ENCODE data around the gene TFAP2B. TPM values are rescaled to one million over a fixed set of nuclear protein-coding genes. Genes with fewer than 3 reads are reported as not detected.

The TFAP2B gene
- polyA plus RNA-seq, 1 donor, result 0.15 TPM

DNA sequence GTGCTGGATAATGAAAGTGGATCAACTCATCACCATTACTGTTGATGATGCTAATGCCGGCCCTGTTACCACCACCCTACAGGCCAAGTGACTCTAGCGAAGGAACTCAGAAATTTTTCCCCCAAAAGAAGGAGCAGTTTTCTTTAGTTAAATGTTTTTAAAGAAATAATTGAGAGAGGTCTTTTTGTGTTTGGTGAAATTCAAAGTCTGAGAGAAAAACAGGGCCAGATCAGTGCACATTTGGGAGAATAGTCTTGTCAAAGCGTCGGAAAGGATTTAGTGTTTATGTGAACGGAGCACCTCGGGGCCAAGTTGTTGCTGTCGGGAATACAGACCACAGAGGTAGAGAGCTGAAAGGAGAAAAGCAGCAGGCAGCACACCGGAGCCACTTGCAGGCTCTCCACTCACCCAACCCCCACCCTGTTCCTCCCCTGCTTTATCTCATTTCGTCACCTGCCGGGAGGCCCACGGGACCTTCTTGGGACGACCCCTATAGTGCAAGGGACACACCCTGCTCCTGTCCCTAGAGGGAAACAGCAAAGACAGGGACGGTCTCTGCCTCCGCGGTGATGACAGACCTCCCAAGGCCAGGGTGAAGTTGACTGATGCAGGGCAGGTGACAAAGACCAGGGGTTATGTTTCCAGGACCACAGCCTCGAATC lies 6.8 kb downstream of the TFAP2B start:
- DNase-seq, result no peak

DNA sequence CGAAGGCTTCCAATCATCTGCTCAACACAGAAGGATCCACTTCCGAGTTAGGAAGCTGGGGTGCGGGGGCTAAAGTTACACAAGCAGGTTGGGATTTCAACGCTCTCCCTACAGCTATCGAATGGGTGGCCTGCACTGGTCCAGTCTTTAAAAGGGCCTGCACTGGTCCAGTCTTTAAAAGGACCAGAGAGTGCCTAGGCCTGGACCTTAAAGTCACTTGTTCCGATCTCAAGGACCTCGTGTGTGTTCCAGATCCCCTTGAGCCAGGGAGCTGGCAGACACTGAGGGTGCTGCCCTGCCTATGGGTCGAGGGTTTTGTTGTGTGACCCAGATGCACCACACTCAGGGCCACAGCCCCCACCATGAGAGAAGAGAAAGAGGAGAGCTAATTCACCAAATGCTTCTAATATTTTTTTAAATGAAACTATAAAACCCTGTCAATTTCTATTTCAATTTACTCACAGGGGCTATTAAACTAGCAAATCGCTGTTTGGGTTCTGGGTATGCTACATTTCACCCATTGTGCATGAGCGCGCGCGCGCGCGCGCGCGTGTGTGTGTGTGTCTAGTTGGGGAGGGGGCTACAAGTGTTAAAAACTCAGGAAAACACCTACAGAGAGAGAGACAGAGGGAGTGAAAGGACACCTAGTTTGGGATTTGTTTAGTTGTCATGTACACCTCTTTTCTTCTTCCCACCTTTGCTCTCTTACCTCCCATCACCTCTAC lies 7.5 kb downstream of the TFAP2B start:
- DNase-seq, result no peak

DNA sequence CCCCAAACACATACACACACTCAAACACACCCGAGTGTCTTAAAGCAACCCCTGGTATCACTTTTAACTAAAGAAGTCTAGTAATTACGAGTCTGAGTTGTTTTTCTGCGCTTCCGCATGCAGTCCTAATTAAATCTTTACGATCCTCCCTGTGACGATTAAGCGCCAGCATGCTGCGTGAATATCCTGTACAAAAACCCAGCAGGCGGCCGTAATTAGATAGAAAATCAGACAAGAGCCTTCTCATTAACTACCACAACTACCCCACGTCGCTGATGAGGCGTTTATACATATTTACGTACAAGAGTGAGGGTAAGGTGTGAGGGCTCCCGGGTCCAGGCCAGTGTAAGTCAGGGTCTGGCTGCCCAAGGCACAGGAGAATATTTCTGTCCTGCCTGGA lies 8.1 kb downstream of the TFAP2B start:
- no peak for DNase-seq

DNA sequence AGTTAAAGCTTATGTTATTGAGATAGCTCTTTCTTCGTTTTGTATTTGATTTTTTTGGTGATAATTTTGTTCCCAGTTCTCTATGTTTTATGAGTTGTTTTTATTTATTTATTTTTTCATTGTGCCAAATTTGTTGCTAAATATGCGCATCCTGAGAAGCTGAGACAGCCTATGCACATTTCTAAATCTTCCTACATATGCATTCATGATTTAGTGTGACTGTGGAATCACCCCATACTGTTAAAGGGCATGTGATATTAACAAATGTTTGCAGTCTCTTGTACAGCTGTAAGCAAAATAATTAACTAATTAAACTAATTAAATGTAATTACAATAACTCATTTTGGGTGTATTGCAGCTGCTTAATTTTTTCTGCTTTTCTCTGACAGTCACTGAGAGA lies 10.4 kb downstream of the TFAP2B start:
- no peak for DNase-seq

DNA sequence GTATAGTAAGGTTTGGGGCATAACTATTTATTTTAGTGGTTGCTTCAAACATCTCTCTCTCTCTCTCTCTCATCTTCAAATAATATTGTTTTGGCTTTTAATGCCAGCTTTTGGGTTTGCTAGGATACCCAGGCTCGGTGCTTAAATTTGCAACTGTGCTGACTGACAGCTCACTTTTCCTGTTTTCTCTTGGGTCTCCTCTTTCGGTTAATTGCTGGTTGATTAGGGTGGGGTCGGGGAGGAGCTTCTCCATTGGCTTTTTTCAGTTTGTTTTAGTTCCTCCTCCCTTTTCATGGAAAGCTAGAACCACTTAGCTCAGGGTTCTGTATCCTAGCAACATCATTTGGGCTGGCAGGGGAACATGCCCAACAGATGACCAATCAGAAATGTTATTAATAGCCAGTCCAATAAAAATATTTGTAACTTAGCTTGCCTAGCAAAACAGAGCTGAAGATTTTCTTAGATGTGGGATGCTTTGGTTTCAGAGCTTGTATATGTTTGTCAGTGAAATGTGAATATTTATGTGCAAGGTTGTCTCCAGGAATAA lies 11.3 kb downstream of the TFAP2B start:
- DNase-seq, result no peak

DNA sequence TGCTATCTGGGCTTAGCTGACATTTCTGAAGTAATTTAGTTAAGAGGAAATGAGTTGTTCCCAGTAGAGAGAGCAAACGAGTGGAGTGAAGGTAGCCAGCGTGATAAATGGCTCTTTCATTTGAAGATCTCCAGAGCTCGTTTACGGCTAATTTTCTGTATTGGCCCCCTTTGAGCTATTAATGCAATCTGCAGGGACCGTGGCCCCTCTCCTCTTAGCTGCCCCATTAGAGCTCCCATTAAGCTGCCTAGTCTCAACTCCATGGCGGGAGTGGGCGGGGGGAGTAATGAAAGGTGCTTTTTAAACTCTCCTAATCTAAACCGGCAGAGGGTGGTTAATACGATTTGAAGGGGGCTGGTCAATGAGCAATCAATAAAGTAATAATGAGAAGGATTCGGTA lies 12.5 kb downstream of the TFAP2B start:
- DNase-seq, result no peak

DNA sequence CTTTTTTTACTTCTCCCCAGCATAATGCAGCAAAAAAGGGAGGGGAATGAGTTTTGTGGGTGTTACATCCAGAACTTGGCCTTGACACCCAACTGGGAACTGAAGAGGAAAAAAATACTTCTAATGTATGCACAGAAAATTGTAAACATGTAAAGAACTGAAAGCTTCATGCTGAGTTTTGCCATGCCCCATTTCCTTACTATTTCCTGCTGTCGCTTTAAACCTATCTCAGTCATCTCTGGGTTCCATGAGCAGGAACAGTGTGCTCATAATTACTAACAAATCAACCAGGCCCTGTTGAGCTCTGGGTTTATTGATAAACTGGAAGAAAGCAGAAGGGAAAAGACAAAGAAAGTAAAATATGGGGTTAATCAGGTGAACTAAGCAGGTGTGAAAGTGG lies 14.2 kb downstream of the TFAP2B start:
- no peak for DNase-seq

DNA sequence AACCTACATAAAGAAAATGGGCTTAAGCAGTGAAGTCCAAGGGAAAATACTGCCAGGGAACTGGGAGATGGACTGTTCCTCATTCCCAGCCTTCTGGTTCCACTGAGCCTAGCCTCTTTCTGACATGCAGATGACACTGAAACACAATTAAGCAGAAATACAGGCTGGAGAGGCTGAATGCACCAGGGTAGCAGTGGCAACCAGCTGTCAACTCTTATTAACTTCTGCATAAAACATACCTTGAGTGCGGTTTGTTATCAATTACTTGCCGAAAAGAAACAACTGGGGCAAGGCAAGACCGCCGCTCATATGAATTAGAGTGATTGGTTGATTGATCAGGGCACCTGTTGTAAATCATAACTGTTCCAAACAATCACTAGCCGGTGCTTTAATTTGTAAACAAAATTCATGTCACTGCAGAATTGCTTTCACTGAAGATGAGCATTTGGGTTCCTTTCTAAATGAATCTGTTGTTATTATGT lies 16.3 kb downstream of the TFAP2B start:
- no peak for DNase-seq

DNA sequence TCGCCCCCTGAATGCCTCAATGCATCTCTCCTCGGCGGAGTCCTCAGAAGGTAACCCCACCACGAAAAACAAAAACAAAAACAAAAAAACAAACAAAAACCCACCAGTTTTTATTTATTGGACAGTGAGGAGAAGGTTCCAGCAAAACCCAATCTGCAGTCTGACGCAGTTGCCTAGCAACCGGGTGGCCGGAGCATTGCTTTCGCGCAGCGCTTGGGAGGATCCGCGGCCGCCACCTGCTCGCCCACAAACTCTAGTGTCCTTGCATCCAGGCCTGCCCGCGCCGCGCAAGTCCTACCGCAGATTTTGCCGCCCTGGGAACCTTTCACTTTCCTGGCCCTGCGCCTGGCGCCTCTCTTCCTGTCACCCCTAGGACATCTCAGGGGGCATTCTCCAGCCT lies 17.6 kb downstream of the TFAP2B start:
- DNase-seq, result no peak

DNA sequence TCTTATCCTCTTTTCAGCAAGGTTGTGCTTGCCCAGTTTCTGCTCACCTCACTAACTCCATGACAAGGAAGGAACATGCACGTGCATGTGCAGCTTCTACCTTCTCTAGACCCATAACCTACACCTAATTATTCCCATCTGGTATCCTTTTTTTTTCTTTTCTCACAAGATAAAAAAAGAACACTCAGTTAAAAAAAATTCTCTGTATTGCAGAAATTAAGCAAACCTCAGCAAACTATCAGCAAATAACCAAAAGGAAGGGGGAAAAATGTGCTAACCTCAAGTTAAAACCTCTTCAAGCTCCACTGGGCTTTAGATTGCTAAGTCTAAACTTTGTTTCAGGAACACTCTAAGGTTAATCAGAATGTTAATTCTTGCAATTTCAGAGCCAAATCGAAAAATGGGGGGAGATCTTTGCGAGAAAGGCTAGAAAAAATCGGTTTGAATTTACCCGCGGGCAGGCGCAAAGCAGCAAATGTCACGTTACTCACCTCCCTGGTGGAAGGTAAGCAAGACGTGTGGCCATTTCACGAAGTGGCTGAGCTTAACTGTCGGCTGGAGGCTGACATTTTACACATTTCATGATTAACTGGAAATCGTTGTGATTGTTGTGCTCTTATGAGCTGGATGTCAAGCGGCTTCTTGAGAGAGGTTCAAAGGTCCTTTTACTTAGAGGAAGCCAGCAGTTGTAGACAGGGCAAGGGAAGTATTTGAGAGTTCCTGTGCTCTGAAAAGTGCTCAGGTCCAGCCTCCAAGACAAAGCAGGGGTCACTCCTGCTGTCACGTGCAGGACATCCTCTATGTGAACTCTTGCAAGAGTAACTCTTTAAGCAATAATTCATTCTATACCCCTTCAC lies 19.1 kb downstream of the TFAP2B start:
- no peak for DNase-seq

DNA sequence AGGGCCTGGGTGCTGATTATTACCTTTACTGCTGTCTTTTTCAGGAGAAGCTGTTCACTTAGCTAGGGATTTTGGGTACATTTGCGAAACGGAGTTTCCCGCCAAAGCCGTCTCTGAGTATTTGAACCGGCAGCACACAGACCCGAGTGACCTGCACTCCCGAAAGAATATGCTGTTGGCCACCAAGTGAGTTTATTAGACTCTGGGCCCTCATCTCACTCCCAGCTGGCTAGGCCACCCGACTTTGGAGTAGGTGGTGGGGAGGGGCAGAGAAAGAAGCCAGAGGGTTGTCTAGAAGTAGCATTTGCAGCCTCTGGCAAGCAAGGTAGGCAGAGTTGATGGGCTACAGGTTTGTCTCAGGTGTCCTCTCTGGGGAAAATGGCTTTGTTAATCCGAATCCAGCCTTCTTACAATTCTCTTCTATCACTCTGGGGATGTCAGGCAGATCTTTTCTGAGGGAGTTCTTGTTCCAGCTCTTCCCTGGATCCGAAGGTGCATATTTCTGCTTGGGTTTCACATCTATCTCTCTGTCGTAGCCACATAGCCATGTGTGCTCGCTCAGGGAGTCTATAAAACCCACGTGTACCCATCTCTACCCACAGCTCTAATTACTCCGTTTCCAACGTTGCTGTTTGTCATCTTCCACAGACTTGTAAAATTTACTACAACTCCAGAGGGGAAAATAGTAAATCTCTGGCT lies 21.6 kb downstream of the TFAP2B start:
- DNase-seq, result no peak

DNA sequence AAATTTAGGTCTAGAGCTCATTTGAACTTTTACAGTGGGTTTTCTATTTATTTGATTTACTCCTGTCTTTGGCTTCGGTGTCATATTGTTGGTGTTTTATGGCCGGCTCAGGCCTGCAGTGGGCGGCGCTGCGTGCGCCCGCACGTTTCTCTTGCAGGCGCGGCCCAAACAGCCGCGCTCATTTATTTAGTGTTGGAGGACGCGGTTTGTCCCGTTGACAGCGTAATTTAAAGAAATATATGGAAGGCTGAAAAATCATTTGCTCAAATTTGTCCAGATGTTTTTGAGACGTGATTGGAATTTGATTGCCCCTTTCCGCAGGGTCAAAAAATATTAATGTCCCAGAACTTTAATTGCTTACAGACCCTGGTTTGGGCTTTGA lies 22.1 kb downstream of the TFAP2B start:
- no peak for DNase-seq

DNA sequence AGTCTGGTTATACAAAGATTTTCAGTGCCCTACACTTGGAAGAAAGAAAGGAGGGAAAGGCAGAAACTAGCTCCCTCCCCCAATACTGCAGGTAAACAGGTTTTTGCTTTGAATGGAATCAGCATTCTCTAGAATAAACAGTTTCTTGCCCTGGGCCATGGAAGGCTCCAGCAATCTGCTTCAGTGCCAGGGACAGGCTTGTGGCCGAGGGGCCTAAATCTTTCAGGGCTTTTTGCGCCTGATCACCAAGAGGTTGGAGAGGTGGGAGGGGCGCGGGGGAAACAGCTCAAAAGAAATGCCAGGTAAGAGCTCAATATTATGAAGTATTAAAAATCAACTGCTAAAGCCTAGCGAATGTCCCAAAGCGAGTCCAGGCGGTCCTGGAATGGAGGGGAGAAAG lies 23.8 kb downstream of the TFAP2B start:
- no peak for DNase-seq

DNA sequence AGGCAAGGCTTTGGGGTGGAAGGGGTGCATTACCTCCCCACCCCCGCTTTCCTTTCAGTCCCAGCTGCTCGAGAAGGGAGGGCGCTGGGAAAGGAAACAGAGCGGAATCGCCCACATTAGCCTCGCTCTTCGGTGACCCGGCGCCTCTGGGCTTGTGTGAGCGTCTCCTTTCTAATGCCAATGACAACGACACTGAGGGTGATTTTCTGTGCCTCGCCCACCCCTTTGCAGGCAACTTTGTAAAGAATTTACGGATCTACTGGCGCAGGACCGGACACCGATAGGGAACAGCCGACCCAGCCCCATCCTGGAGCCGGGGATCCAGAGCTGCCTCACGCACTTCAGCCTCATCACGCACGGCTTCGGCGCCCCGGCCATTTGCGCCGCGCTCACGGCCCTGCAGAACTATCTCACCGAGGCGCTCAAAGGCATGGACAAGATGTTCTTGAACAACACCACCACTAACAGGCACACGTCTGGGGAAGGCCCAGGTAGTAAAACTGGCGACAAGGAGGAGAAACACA lies 24.3 kb downstream of the TFAP2B start:
- DNase-seq, result no peak

DNA sequence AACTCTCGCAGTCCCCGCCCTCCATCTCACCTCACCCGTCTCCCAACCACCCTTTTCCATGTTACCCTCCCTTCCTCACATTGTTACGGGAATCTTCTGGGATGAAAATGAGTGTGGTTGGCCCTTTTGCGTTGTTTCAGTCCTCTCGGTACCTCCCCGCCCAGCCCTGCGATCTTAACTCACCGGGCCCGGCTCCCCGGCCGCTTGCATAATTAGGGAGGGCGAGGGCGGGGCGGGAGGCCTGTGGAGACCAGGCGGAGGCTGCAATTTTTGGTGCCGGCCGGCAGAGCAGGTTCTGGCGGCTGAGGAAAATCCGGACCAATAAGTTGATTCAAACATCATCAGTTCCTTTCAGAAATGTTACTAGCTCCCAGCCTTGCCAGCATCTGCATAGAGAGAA lies 25.2 kb downstream of the TFAP2B start:
- no peak for DNase-seq

DNA sequence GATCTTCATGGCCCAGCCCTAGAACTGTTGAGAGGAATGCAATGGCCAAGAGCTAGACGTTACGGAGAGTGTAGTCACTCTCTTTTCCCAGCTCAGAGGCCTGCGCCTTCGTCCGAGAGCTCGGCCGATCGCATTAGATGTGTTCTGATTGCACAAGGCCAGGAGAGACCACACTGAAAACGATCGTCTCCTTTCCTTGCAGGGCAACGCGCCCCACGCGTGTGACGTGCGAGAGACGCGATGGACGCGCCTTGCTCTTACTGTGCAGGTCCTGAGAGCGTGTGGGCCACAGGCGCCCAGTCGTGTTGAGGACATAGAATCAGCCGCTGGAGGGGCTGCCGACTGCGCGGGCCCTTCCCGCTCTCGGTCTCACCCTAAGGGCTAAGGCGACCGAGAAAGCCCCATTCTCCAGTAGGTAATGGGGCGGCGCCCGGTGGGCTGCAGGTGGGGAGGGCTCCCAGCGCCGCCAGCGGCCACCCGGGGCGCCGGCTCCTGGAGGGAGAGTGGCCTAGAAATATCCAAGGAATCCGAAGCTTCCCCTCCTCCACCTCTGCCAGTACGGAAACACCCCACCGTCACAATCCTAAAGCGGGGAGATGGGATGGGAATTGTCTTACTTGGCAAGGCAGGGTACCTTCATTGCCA lies 26.9 kb downstream of the TFAP2B start:
- DNase-seq, result no peak

DNA sequence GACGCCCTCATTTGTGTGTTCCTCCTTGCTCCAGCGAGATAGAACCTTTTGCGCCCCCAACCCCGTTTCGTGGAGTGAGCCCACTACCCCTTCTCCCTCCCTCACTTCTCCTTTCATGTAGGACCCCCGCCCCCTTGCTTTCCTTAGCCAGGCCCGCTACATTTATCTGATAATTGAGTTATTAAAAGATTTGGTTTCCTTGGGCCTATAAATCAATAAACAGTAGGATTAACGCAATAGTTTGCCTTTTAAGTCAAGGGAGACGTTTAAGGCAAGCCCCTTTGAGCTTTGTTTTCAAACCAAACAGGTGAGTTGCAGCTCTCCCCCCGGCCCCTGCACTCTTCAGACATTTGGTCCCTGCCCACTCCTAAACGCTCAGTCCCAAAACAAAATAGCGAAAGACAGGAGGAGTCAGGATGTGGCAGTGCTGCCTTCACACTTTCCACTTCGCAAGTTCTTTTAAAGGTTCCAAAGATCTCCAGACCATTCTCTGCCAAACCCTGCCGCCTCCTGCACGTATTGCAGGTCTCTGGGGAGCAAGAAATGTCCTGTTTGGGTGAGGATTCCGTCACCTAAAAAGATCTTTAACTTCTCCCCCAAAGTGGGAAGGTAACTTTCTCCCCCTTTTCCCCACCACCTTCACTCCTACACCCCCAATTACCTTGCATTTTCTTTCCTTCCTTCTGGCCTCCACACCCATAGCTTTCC lies 27.6 kb downstream of the TFAP2B start:
- DNase-seq, result no peak

DNA sequence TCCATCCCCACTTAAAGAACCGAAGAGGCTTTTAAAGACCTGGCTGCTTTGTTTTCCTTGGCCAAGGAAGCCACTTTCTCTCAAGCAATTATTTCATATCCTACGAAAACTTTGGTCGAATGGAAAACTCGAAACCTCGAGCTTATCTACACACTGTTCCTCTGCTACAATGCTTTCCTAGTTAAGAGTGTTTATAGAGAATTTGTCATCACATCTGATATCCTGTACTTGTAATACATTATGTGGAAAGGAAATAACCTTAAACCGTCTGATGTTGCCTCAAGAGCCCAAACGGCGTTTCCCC lies 28.1 kb downstream of the TFAP2B start:
- DNase-seq, result no peak

DNA sequence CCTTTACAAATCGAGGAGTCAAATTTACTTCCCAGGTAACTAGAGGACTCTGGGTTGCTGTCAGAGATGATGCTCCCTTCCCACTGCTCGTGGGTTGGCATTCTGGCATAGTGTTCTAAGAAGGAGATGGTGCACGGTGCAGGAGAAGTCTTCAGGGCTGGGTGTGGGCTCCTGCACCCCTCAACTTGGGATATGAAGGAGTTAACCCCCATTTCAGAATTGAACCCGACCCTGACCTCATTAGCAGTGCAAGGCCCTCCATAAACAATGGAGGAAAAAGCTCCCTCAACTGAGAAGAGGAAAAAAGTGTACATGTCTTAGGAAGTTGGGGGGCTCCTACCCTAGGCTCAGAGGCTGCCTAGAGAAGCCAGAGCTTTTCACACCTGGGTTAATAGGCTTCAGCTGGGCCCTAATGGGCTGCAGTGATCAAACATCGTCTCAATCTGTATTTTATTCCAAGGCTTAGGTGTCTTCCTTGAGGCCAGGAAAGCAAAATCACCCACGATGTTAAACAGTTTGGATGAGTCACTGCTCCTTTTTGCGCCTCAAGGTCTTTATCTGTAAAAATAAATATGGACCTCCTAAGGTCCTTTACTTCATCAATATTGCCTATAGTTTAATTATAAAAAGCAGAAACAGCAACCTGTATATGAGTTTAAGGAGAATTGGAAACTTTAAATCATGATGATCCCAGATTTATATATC lies 29.4 kb downstream of the TFAP2B start:
- no peak for DNase-seq

DNA sequence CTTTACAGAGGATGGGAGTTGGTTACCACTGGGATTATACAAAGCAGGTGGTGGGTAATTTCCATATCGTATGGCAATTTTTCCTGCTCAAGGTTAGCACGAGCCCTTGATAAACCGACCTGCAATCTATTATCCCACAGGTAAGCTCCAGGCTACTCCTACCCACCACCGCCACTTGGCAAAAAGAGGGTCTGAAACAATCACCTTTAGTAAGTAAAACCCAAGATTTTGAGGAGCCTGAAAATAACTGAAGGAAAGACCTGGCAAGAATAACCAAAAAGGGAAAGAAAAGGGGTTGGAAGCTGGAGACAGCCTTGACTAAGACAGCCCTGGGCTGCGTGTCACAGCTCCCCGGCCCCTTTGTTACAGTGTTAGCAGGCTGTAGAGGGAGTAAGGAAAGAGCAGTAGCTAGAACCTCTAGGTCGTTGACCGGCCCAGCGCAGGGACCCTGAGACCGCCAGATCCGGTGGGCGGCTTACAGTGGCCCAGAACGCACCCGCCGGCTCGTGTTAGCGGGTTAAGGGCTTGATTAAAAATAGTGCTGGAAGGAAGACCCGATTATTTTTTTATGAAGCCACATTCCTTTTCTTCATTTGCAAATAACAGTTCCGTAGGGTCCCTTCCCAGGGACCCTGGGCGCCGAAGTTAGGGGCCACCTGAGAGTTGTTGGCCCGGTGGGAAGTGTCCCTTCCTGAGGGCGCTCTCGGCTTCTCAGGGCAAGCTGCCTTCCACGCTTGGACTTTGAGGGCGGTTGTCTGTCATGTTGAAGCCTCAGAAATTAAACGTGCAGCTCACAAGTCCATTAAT lies 30.5 kb downstream of the TFAP2B start:
- no peak for DNase-seq
